Nephron progenitor cell (in vitro differentiated cells): Measurements from ENCODE around the gene VMP1.
A peak's percentile ranks its signal among the peaks of the same experiment; 100 is the strongest.
"Not testable (repeated sequence)": the region's sequence is repeated elsewhere in the genome, so short reads cannot be mapped to it uniquely, and the experiment has no call there.

ENCODE experiments used
- DNase-seq: peaks from one replicate; pipeline ENCODE4 v3.0.0; 2021
- H3K27ac Mint-ChIP-seq: 2 replicates; pipeline ENCODE4 v1.8.0; 2021; ENCODE audit warnings: mild to moderate bottlenecking, moderate library complexity, mixed read lengths
- H3K27me3 Mint-ChIP-seq: 2 replicates; pipeline ENCODE4 v1.8.0; 2021; ENCODE audit warnings: mild to moderate bottlenecking, low read depth, mixed read lengths; ENCODE audit not compliant: poor library complexity
- H3K36me3 Mint-ChIP-seq: 2 replicates; pipeline ENCODE4 v1.8.0; 2021; ENCODE audit warnings: low read depth, mixed read lengths
- H3K4me1 Mint-ChIP-seq: 2 replicates; pipeline ENCODE4 v1.8.0; 2021; ENCODE audit warnings: mixed read lengths
- H3K4me3 Mint-ChIP-seq: 2 replicates; pipeline ENCODE4 v1.8.0; 2021; ENCODE audit warnings: mild to moderate bottlenecking, moderate library complexity, mixed read lengths
- H3K9me3 Mint-ChIP-seq: 2 replicates; pipeline ENCODE4 v1.8.0; 2021; ENCODE audit warnings: mild to moderate bottlenecking, moderate library complexity, mixed read lengths
- TF ChIP-seq, protein P1 (sequence below): fragments of 200-600 bp; sonication (generic); IDR thresholded peaks from 2 replicates; pipeline ENCODE4 v1.5.0; 2021; ENCODE audit warnings: antibody characterized with exemption

Gene VMP1

DNA sequence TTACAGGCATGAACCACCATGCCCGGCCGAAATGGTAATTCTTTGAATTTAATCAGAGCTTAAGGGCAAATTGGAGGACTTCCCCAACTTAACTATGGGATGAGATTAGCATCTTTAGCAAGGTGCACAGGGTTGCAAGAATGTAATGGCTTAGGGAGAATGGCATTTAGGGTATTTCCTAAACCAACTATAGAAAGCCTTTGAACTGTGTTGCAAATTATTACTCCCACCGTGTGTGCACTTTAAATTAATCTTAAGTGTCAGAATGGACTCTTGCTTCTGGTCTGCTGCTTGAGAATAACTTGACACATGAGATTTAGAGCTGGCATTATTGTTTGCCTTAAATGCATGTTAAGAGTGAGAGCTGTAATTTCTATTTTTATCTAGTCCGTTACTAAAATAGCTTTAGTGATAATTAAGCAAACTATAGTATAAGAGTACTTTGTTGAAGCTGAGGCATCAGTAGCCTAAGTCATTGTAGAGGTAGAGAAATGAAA, 125.5 kb downstream of the VMP1 start:
- Mint-ChIP-seq H3K27me3 (no peaks in the 10 kb centered on the region), H3K27ac (peak overlapping the region; percentile 72), H3K36me3 (peaks cover 10% of the 10 kb centered on the region), H3K9me3 (no peaks in the 10 kb centered on the region), H3K4me1 (peaks cover 15% of the 10 kb centered on the region), H3K4me3 (no peak overlapping the region)
- TF ChIP-seq, protein P1, sequence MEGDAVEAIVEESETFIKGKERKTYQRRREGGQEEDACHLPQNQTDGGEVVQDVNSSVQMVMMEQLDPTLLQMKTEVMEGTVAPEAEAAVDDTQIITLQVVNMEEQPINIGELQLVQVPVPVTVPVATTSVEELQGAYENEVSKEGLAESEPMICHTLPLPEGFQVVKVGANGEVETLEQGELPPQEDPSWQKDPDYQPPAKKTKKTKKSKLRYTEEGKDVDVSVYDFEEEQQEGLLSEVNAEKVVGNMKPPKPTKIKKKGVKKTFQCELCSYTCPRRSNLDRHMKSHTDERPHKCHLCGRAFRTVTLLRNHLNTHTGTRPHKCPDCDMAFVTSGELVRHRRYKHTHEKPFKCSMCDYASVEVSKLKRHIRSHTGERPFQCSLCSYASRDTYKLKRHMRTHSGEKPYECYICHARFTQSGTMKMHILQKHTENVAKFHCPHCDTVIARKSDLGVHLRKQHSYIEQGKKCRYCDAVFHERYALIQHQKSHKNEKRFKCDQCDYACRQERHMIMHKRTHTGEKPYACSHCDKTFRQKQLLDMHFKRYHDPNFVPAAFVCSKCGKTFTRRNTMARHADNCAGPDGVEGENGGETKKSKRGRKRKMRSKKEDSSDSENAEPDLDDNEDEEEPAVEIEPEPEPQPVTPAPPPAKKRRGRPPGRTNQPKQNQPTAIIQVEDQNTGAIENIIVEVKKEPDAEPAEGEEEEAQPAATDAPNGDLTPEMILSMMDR = no peak
- DNase-seq = no peak

DNA sequence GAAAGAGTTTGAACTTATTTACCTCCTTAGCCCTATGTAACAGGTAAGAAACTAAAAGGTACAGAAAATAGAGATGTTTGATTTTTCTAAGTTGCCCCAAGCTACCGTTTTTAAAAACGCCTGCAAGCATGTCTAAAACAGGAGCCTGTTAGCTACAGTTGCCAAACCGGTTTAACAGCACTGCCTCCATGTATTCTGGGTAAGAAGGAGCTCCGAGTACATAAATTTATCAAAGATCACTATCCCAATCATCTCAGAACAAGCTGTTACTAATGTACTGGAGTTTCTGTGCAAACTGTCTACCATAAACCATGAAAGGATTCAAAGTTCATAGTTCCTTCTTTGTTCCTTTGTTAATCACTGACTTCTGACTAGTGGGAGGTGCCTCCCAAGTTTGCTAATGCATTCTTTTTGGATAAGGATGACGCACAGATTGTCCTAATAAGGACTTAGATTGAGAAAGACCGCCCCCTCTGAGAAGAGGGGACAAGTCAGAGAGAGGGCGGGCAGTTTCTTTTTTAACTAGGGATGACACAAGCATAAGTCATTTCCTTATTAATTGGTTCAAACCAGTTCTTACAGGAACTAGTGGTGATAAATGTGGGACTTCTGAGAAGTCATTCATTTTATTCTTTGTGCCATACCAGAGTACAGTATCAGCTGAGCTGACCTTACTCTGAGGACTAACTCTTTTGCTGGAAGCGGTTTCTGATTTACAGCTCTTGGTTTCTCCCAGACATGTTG, 130.0 kb downstream of the VMP1 start:
- H3K27ac Mint-ChIP-seq = peak overlapping the region; percentile 64
- H3K4me3 Mint-ChIP-seq = peak overlapping the region; percentile 78
- peak; percentile 13 for DNase-seq
- peaks cover 48% of the 10 kb centered on the region for H3K4me1 Mint-ChIP-seq
- H3K27me3 Mint-ChIP-seq = no peaks in the 10 kb centered on the region
- H3K36me3 Mint-ChIP-seq = peaks cover 26% of the 10 kb centered on the region
- TF ChIP-seq, protein P1 = no peak
- H3K9me3 Mint-ChIP-seq = no peaks in the 10 kb centered on the region

DNA sequence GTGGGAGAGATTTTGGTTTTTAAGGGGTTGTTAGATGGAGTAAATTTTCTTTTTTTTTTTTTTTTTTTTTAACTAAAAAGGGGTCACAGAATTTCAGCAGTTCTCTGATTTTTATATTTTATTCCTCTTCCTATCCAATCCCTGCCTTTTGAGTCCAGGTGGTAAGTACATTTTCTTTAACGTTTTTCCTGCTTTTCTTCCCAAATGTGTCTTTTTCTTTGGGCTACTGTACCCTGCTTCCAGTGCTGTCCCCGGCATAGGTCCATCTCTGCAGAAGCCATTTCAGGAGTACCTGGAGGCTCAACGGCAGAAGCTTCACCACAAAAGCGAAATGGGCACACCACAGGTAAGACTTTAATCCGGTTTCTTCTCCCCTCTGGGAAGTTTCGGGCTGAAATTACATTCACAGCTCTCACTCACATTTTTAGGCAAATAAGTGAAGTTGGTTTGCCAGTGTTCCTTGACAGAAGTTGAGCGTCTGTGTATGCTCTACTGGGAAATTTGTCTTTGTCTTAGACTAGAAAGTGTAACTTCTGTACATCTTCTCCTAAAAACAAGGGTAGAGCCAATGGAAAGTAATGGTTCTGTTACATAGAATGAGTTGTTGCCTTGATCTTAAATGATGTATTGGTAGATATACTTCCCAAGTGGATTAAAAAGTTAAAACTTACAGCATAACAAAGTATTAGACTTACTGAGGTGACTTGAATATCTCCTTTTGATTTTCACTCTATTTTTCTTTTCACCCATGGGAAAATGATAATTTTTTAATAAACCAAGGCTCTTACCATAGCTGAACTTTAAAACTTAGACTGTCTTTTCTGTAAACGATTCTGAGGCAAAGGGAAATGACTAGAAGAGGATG, 130.8 kb downstream of the VMP1 start:
- Mint-ChIP-seq H3K4me1 (peaks cover 48% of the 10 kb centered on the region), H3K27ac (peak overlapping the region; percentile 64), H3K27me3 (no peaks in the 10 kb centered on the region), H3K36me3 (peaks cover 32% of the 10 kb centered on the region), H3K9me3 (no peaks in the 10 kb centered on the region), H3K4me3 (peak overlapping the region; percentile 78)
- DNase-seq = no peak
- TF ChIP-seq, protein P1 = no peak

DNA sequence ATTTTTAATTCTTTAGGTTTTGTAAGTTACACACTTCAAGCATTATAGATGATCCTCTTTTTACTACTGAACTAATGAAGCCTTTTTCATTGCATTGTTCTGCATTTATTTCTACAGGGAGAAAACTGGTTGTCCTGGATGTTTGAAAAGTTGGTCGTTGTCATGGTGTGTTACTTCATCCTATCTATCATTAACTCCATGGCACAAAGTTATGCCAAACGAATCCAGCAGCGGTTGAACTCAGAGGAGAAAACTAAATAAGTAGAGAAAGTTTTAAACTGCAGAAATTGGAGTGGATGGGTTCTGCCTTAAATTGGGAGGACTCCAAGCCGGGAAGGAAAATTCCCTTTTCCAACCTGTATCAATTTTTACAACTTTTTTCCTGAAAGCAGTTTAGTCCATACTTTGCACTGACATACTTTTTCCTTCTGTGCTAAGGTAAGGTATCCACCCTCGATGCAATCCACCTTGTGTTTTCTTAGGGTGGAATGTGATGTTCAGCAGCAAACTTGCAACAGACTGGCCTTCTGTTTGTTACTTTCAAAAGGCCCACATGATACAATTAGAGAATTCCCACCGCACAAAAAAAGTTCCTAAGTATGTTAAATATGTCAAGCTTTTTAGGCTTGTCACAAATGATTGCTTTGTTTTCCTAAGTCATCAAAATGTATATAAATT, 132.3 kb downstream of the VMP1 start:
- no peaks in the 10 kb centered on the region for H3K9me3 Mint-ChIP-seq
- peak overlapping the region; percentile 78 for H3K4me3 Mint-ChIP-seq
- TF ChIP-seq, protein P1 = no peak
- peaks cover 27% of the 10 kb centered on the region for H3K36me3 Mint-ChIP-seq
- peaks cover 49% of the 10 kb centered on the region for H3K4me1 Mint-ChIP-seq
- DNase-seq = no peak
- H3K27me3 Mint-ChIP-seq = no peaks in the 10 kb centered on the region
- no peak overlapping the region for H3K27ac Mint-ChIP-seq

DNA sequence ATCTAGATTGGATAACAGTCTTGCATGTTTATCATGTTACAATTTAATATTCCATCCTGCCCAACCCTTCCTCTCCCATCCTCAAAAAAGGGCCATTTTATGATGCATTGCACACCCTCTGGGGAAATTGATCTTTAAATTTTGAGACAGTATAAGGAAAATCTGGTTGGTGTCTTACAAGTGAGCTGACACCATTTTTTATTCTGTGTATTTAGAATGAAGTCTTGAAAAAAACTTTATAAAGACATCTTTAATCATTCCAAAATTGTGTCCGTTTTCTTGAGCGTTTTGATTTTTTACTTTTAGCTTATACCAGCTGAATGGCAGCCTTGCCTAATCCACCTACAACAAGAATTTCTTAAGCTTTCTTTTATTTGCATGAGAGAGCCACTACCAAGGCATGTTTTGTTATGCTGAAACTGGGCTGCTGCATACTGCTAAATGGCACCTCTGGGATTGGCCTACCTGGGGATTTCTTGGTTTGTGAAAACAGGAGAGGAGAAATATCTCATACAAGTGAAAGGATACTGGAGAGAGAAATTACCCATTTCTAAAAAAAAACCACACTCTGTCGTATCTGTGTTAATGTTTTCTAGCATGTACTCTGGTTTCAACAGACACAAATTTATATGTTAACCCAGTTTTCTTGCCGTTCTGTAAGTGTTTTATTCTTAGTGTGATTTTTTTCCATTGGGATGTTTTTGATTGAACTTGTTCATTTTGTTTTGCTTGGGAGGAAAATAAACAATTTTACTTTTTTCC, 133.1 kb downstream of the VMP1 start:
- no peaks in the 10 kb centered on the region for H3K27me3 Mint-ChIP-seq
- TF ChIP-seq, protein P1 = no peak
- H3K36me3 Mint-ChIP-seq = peaks cover 27% of the 10 kb centered on the region
- peak overlapping the region; percentile 78 for H3K4me3 Mint-ChIP-seq
- DNase-seq = no peak
- H3K27ac Mint-ChIP-seq = peak overlapping the region; percentile 62
- no peaks in the 10 kb centered on the region for H3K9me3 Mint-ChIP-seq
- H3K4me1 Mint-ChIP-seq = peaks cover 57% of the 10 kb centered on the region

DNA sequence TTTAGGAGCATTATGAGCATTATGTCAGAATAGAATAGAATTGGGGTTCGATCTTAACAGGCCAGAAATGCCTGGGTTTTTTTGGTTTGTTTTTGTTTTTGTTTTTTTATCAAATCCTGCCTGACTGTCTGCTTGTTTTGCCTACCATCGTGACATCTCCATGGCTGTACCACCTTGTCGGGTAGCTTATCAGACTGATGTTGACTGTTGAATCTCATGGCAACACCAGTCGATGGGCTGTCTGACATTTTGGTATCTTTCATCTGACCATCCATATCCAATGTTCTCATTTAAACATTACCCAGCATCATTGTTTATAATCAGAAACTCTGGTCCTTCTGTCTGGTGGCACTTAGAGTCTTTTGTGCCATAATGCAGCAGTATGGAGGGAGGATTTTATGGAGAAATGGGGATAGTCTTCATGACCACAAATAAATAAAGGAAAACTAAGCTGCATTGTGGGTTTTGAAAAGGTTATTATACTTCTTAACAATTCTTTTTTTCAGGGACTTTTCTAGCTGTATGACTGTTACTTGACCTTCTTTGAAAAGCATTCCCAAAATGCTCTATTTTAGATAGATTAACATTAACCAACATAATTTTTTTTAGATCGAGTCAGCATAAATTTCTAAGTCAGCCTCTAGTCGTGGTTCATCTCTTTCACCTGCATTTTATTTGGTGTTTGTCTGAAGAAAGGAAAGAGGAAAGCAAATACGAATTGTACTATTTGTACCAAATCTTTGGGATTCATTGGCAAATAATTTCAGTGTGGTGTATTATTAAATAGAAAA, 133.8 kb downstream of the VMP1 start:
- H3K4me3 Mint-ChIP-seq = peak overlapping the region; percentile 78
- peaks cover 27% of the 10 kb centered on the region for H3K36me3 Mint-ChIP-seq
- DNase-seq, H3K27me3 Mint-ChIP-seq, H3K9me3 Mint-ChIP-seq: not testable (repeated sequence)
- H3K27ac Mint-ChIP-seq = peak overlapping the region; percentile 22
- peaks cover 64% of the 10 kb centered on the region for H3K4me1 Mint-ChIP-seq

DNA sequence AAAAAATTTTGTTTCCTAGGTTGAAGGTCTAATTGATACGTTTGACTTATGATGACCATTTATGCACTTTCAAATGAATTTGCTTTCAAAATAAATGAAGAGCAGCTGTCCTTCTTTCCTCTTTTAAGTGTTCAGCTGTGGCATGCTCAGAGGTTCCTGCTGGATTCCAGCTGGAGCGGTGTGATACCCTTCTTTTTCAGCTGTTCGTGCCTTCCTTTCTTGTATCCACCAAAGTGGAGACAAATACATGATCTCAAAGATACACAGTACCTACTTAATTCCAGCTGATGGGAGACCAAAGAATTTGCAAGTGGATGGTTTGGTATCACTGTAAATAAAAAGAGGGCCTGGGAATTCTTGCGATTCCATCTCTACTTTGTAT, 134.4 kb downstream of the VMP1 start:
- H3K4me3 Mint-ChIP-seq, H3K27me3 Mint-ChIP-seq, H3K9me3 Mint-ChIP-seq, DNase-seq, H3K27ac Mint-ChIP-seq: not testable (repeated sequence)
- peaks cover 70% of the 10 kb centered on the region for H3K4me1 Mint-ChIP-seq
- H3K36me3 Mint-ChIP-seq = peaks cover 23% of the 10 kb centered on the region
